ENCODE measurements around the gene RGS6.

DNA sequence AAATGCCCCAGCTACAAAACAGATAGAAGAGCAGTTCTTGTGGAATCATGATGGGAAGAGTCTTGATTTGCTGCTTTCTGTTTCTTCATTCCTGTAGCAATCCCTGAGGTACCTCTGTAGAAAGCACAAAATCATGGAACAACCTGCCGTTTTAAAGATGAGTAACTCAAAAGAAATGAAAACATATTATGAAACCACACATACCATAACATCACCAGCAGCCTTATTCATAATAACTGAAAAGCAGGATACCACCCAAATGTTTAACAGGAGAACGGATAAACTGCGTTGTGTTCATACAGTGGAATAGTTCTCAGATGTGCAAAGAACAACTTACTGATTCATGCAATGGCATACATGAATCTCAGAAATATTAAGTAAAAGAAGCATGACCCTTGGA lies 188.1 kb downstream of the RGS6 start:
- TF ChIP-seq EZH2phosphoT487 (IDR thresholded peaks at IDR 0.05; ENCODE audit: borderline replicate concordance, low read length) (no peak), CTCF (conservative IDR thresholded peaks at IDR 0.05; ENCODE audit: low read depth, low read length) (no peak), EZH2 (IDR thresholded peaks at IDR 0.05; ENCODE audit: low read length, unreplicated experiment) (no peak)
